ENCODE measurements around the gene MSANTD4.

Gene MSANTD4

DNA sequence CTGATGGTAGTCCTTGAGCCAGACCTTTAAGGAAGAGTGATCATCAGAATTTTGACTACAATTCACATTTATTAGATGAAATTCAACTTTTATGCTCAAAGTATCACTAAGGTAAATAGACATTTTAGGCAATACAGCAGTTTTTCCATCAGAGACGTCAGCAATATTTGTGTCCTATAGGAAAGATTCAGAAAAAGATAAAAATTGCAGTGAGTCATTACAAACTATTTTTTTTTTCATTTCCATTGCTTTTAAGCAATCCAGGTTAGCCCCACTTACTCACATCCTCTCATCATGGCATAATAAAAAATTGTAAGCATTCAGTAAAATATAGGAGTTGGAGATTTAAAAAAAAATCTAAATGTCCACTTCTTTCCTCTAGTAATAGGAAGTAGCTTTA is 46.9 kb downstream of the MSANTD4 start:
- ATAC-seq (ENCODE audit: insufficient read depth, low read depth) (no peak), DNase-seq (no peak)
- H3K4me3 ChIP-seq (ENCODE audit: low read depth in 1 of 2, low read length in 2 of 2): no peak overlapping the region
- H2AFZ ChIP-seq (ENCODE audit: low read depth, low read length): no peak overlapping the region
- no peak overlapping the region for H3K4me2 ChIP-seq (ENCODE audit: insufficient read depth, low read length)
- no peaks in the 10 kb centered on the region for H3K9me3 ChIP-seq (ENCODE audit: insufficient read depth, low read length, severe bottlenecking)
- H3K27me3 ChIP-seq (ENCODE audit: insufficient read depth, low read length, poor library complexity): no peaks in the 10 kb centered on the region
- no peaks in the 10 kb centered on the region for H4K20me1 ChIP-seq (ENCODE audit: insufficient read depth, low read length)
- TF ChIP-seq EZH2 (IDR thresholded peaks at IDR 0.05; ENCODE audit: borderline replicate concordance, low read depth, low read length, severe bottlenecking): no peak
- TF ChIP-seq, protein P1, sequence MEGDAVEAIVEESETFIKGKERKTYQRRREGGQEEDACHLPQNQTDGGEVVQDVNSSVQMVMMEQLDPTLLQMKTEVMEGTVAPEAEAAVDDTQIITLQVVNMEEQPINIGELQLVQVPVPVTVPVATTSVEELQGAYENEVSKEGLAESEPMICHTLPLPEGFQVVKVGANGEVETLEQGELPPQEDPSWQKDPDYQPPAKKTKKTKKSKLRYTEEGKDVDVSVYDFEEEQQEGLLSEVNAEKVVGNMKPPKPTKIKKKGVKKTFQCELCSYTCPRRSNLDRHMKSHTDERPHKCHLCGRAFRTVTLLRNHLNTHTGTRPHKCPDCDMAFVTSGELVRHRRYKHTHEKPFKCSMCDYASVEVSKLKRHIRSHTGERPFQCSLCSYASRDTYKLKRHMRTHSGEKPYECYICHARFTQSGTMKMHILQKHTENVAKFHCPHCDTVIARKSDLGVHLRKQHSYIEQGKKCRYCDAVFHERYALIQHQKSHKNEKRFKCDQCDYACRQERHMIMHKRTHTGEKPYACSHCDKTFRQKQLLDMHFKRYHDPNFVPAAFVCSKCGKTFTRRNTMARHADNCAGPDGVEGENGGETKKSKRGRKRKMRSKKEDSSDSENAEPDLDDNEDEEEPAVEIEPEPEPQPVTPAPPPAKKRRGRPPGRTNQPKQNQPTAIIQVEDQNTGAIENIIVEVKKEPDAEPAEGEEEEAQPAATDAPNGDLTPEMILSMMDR (IDR thresholded peaks at IDR 0.05; ENCODE audit: borderline replicate concordance, extremely low read depth, low read length, poor library complexity, severe bottlenecking): no peak
- no peaks in the 10 kb centered on the region for H3K4me1 ChIP-seq (ENCODE audit: insufficient read depth, low read length)
- no peak overlapping the region for H3K27ac ChIP-seq (ENCODE audit: low read length)
- no peaks in the 10 kb centered on the region for H3K79me2 ChIP-seq (ENCODE audit: insufficient read depth, low read length)
- no peak overlapping the region for H3K9ac ChIP-seq (ENCODE audit: low read depth, low read length)
- H3K36me3 ChIP-seq (ENCODE audit: insufficient read depth, low read length): no peaks in the 10 kb centered on the region

DNA sequence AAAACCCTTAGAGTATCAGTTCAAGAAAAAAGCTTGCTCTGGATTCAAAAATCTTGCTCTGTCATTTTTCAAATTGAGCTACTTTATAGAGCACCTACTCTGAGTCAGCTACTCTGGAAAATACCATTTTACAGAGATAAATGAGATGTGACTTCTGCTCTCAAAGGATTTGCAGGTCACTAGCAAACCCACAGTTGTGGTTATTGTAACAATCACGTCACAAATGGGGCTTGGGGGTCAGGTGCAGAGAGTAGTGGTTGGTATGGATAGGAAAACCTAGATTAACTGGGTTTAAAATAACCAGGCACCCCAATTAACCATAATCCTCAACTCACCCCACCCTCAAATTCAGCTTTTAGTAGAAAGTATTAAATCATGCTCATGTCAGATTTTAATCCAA is 52.3 kb downstream of the MSANTD4 start:
- Histone ChIP-seq H4K20me1 (ENCODE audit: insufficient read depth, low read length) (no peaks in the 10 kb centered on the region), H3K4me3 (ENCODE audit: low read depth in 1 of 2, low read length in 2 of 2) (no peak overlapping the region), H3K4me1 (ENCODE audit: insufficient read depth, low read length) (no peaks in the 10 kb centered on the region), H2AFZ (ENCODE audit: low read depth, low read length) (no peak overlapping the region), H3K9ac (ENCODE audit: low read depth, low read length) (no peak overlapping the region), H3K4me2 (ENCODE audit: insufficient read depth, low read length) (no peak overlapping the region), H3K36me3 (ENCODE audit: insufficient read depth, low read length) (no peaks in the 10 kb centered on the region), H3K27me3 (ENCODE audit: insufficient read depth, low read length, poor library complexity) (no peaks in the 10 kb centered on the region), H3K27ac (ENCODE audit: low read length) (no peak overlapping the region), H3K9me3 (ENCODE audit: insufficient read depth, low read length, severe bottlenecking) (no peaks in the 10 kb centered on the region), H3K79me2 (ENCODE audit: insufficient read depth, low read length) (no peaks in the 10 kb centered on the region)
- DNase-seq (no peak), ATAC-seq (ENCODE audit: insufficient read depth, low read depth) (no peak)
- TF ChIP-seq, protein P1 (IDR thresholded peaks at IDR 0.05; ENCODE audit: borderline replicate concordance, extremely low read depth, low read length, poor library complexity, severe bottlenecking): no peak
- no peak for TF ChIP-seq EZH2 (IDR thresholded peaks at IDR 0.05; ENCODE audit: borderline replicate concordance, low read depth, low read length, severe bottlenecking)

DNA sequence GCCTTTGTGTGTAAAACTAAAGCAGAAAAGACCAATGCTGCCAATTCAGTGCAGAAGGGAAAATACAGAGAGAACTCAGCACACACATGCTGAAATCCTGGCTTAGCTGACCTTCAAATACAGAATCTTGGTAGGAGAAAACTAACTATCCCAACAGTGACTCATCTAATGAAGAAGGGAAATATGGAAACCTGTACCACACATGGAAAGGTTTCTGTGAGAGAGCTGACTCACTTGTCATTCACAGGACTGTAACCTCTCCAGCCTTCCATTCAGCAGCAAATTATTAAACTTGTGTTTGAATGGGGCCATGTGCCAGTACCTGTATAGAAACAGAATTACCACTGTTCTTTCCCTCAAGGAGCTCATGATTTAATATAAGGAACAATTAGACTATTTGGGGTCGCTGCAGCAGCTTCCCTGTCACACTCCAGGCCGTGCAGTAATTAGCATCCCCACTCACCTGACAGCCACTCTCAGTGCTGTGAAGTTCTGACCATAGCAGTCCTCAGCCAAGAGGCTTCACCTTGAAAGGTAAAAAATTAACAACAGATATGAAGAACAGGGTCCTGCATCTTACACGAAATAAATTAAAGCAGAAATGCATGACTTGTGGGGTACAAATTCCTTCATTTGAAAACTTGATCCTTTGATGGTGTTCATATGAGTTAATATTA is 53.9 kb downstream of the MSANTD4 start:
- Histone ChIP-seq H3K9me3 (ENCODE audit: insufficient read depth, low read length, severe bottlenecking) (no peaks in the 10 kb centered on the region), H3K27me3 (ENCODE audit: insufficient read depth, low read length, poor library complexity) (no peaks in the 10 kb centered on the region), H3K4me2 (ENCODE audit: insufficient read depth, low read length) (no peak overlapping the region), H3K4me1 (ENCODE audit: insufficient read depth, low read length) (no peaks in the 10 kb centered on the region), H3K36me3 (ENCODE audit: insufficient read depth, low read length) (no peaks in the 10 kb centered on the region), H3K27ac (ENCODE audit: low read length) (no peak overlapping the region), H3K79me2 (ENCODE audit: insufficient read depth, low read length) (no peaks in the 10 kb centered on the region), H3K4me3 (ENCODE audit: low read depth in 1 of 2, low read length in 2 of 2) (no peak overlapping the region), H3K9ac (ENCODE audit: low read depth, low read length) (no peak overlapping the region), H2AFZ (ENCODE audit: low read depth, low read length) (no peak overlapping the region), H4K20me1 (ENCODE audit: insufficient read depth, low read length) (no peaks in the 10 kb centered on the region)
- ATAC-seq (ENCODE audit: insufficient read depth, low read depth) (no peak), DNase-seq (no peak)
- TF ChIP-seq, protein P1 (IDR thresholded peaks at IDR 0.05; ENCODE audit: borderline replicate concordance, extremely low read depth, low read length, poor library complexity, severe bottlenecking): no peak
- no peak for TF ChIP-seq EZH2 (IDR thresholded peaks at IDR 0.05; ENCODE audit: borderline replicate concordance, low read depth, low read length, severe bottlenecking)

All from DND-41 (cell line).